OCI-LY7 (cell line): ENCODE data around the gene PIH1D2. TPM values are rescaled to one million over a fixed set of nuclear protein-coding genes. Genes with fewer than 3 reads are reported as not detected.
"Not testable (repeated sequence)": the region's sequence is repeated elsewhere in the genome, so short reads cannot be mapped to it uniquely, and the experiment has no call there.

Experiments used
- BruUV-seq: library from RNA; stranded (reverse); fragments of 400-500 nt; replicated peaks from 2 replicates; lab custom pipeline; 2021; lab: Mats Ljungman, UMichigan
- CTCF ChIA-PET: fragments of 300-600 bp; sonication (Branson Sonifier 250); formaldehyde crosslinking; loops from one replicate; lab custom pipeline; 2022; ENCODE audit warnings: antibody characterized with exemption; ENCODE audit not compliant: unreplicated experiment; lab: Charles Lee
- POLR2A ChIA-PET: fragments of 300-600 bp; sonication (Branson Sonifier 250); formaldehyde crosslinking; loops from one replicate; lab custom pipeline; 2022; ENCODE audit warnings: antibody characterized with exemption; lab: Charles Lee
- DNase-seq: peaks from one replicate; pipeline ENCODE4 v3.0.0-alpha.2; 2015; ENCODE audit warnings: low spot score
- H2AFZ ChIP-seq: fragments of 200-600 bp; sonication (generic), shearing (Covaris generic); 2 replicates; pipeline ENCODE4 v1.6.1; 2014; ENCODE audit warnings: mild to moderate bottlenecking, antibody characterized with exemption, low read length, moderate library complexity
- H3K27ac ChIP-seq: fragments of 200-600 bp; sonication (generic); 2 replicates; pipeline ENCODE4 v1.5.1; 2014; ENCODE audit warnings: mixed run types, low read depth, mild to moderate bottlenecking, moderate library complexity, low read length, inconsistent platforms; ENCODE audit not compliant: poor library complexity, severe bottlenecking
- H3K36me3 ChIP-seq: fragments of 200-600 bp; sonication (generic); 2 replicates; pipeline ENCODE4 v1.6.1; 2014; ENCODE audit warnings: mild to moderate bottlenecking, antibody characterized with exemption, low read length, moderate library complexity, mixed read lengths; ENCODE audit not compliant: insufficient read depth
- H3K4me1 ChIP-seq: fragments of 200-600 bp; sonication (generic); 2 replicates; pipeline ENCODE4 v1.5.1; 2014; ENCODE audit warnings: mild to moderate bottlenecking, low read length; ENCODE audit not compliant: insufficient read depth, poor library complexity, severe bottlenecking
- H3K4me2 ChIP-seq: fragments of 200-600 bp; sonication (generic); 2 replicates; pipeline ENCODE4 v1.6.1; 2014; ENCODE audit warnings: mild to moderate bottlenecking, low read length
- H3K4me3 ChIP-seq: fragments of 200-600 bp; sonication (generic); 2 replicates; pipeline ENCODE4 v1.5.1; 2014; ENCODE audit warnings: mild to moderate bottlenecking, low read depth, low read length; ENCODE audit not compliant: poor library complexity, severe bottlenecking
- H3K79me2 ChIP-seq: fragments of 200-600 bp; sonication (generic); 2 replicates; pipeline ENCODE4 v1.6.1; 2016; ENCODE audit warnings: low read depth, mild to moderate bottlenecking, low read length, moderate library complexity, mixed read lengths; ENCODE audit not compliant: insufficient read depth
- H3K9me2 ChIP-seq: fragments of 200-600 bp; sonication (generic); 2 replicates; pipeline ENCODE4 v1.6.1; 2016; ENCODE audit warnings: mild to moderate bottlenecking, low read length, mixed read lengths; ENCODE audit not compliant: insufficient read depth
- H3K9me3 ChIP-seq: fragments of 200-600 bp; sonication (generic); 2 replicates; pipeline ENCODE4 v1.6.1; 2014; ENCODE audit warnings: mild to moderate bottlenecking, mixed run types, low read length, mixed read lengths
- H4K20me1 ChIP-seq: fragments of 200-600 bp; sonication (generic); 2 replicates; pipeline ENCODE4 v1.6.1; 2014; ENCODE audit warnings: mild to moderate bottlenecking, antibody characterized with exemption, low read length, moderate library complexity, mixed read lengths; ENCODE audit not compliant: insufficient read depth
- EZH2phosphoT487 ChIP-seq: fragments of 200-600 bp; sonication (generic); IDR thresholded peaks from 2 replicates; pipeline ENCODE4 v1.6.1; 2018; ENCODE audit warnings: low read depth, borderline replicate concordance, mild to moderate bottlenecking, mixed run types, antibody characterized with exemption, low read length, moderate library complexity, mixed read lengths
- intact Hi-C: fragments of 100-400 bp; cut with micrococcal nuclease; formaldehyde crosslinking; loops from one replicate; pipeline ENCODE4 v1.10.0; 2022; ENCODE audit not compliant: unreplicated experiment
- total RNA-seq, 2 experiments: library from RNA; depleted of rRNA in 1 of 2; stranded (reverse); fragments of >200 nt in 1 of 2; shearing (Covaris generic) in 1 of 2; gene quantifications; 2 replicates each; pipeline ENCODE4 v1.2.3, GENCODE V29; 2014 to 2022
- TF ChIP-seq, protein P1 (sequence below): fragments of 200-600 bp; sonication (generic); conservative IDR thresholded peaks from 2 replicates; pipeline ENCODE4 v1.5.1; 2014; ENCODE audit warnings: mild to moderate bottlenecking, antibody characterized with exemption, low read length, moderate library complexity, mixed read lengths

The PIH1D2 gene
- total RNA-seq, 2 experiments from 2014 or later, result 1.3 to 2.6 TPM

DNA sequence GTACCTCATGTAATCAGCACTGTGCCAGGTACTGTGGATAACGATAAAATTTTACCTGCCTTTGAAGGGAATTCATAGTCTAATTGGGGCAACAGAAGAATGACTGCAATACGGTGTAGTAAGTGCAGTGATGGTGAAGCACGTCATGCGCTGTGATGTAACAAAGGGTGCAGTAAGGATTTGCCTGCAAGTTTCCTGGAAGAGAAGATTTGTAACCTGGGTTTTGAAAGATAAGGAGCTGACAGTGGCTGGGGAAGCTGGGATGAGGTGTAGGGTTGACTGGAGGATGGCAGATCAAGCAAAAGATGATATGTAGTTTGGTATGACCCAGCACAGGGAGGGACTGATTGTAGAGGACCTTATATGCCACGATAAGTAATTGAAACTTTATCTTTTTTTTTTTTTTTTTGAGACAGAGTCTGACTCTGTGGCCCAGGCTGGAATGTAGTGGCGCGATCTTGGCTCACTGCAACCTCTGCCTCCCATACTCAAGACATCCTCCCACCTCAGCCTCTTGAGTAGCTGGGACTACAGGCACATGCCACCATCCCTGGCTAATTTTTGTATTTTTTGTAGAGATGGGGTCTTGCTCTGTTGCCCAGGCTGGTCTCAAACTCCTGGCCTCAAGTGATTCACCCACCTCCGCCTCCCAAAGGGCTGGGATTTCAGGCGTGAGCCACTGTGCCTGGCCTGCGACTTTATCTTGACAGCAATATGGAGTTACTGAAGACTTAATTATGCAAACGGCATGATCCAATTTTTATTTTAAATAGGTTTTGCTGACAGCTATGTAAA is 24.1 kb upstream of the PIH1D2 start:
- no peaks in the 10 kb centered on the region for H3K4me1 ChIP-seq
- no TSS peak for BruUV-seq
- intact Hi-C loops, result no loop called here
- H3K27ac ChIP-seq, result no peak overlapping the region
- H4K20me1 ChIP-seq, result no peaks in the 10 kb centered on the region
- no peak overlapping the region for H2AFZ ChIP-seq
- no peak overlapping the region for H3K4me3 ChIP-seq
- no peaks in the 10 kb centered on the region for H3K79me2 ChIP-seq
- POLR2A ChIA-PET, result interaction anchor here (0.6 to 1.3 kb wide), 5 partner anchors 7 to 1115 kb away, joined by 3 to 7 read pairs (median 3); partner anchors contain the start of genes SDHD and TIMM8B
- no peak overlapping the region for H3K4me2 ChIP-seq
- CTCF ChIA-PET, result no interaction called here
- no peaks in the 10 kb centered on the region for H3K9me3 ChIP-seq
- DNase-seq, result no peak
- H3K9me2 ChIP-seq, result no peaks in the 10 kb centered on the region
- H3K36me3 ChIP-seq, result peaks cover 43% of the 10 kb centered on the region
- TF ChIP-seq, protein P1, sequence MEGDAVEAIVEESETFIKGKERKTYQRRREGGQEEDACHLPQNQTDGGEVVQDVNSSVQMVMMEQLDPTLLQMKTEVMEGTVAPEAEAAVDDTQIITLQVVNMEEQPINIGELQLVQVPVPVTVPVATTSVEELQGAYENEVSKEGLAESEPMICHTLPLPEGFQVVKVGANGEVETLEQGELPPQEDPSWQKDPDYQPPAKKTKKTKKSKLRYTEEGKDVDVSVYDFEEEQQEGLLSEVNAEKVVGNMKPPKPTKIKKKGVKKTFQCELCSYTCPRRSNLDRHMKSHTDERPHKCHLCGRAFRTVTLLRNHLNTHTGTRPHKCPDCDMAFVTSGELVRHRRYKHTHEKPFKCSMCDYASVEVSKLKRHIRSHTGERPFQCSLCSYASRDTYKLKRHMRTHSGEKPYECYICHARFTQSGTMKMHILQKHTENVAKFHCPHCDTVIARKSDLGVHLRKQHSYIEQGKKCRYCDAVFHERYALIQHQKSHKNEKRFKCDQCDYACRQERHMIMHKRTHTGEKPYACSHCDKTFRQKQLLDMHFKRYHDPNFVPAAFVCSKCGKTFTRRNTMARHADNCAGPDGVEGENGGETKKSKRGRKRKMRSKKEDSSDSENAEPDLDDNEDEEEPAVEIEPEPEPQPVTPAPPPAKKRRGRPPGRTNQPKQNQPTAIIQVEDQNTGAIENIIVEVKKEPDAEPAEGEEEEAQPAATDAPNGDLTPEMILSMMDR, result no peak
- no peak for TF ChIP-seq EZH2phosphoT487

DNA sequence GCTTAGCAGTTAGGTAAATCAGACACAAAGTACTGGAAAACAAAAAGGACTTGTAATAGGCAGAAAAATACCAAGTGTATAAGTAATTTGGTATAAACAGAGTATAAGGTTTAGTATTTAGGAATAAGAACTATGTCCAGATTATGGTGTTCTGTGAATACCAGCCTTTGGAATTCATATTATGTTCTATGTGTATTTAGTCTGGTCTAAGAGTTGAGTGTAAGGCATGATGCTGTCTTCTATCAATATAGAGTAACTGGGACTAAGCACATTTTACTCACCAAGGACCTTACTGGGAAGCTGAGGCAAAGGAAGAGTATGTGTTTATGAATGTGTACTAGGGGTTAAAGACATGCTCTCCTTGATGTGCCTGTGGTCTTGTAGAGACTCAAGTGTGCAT is 22.4 kb upstream of the PIH1D2 start:
- ChIA-PET CTCF (no interaction called here), POLR2A (interaction anchor here (1.0 to 1.6 kb wide), 4 partner anchors 8 to 9 kb away, joined by 3 to 6 read pairs (median 4); partner anchors contain the start of genes SDHD and TIMM8B)
- BruUV-seq, result no TSS peak
- Histone ChIP-seq H3K27ac (no peak overlapping the region), H3K4me1 (no peaks in the 10 kb centered on the region), H2AFZ (no peak overlapping the region), H3K9me2 (no peaks in the 10 kb centered on the region), H3K36me3 (peaks cover 61% of the 10 kb centered on the region), H3K79me2 (no peaks in the 10 kb centered on the region), H3K9me3 (no peaks in the 10 kb centered on the region), H4K20me1 (no peaks in the 10 kb centered on the region), H3K4me3 (no peak overlapping the region), H3K4me2 (no peak overlapping the region)
- DNase-seq, result no peak
- no peak for TF ChIP-seq EZH2phosphoT487
- TF ChIP-seq, protein P1, result no peak
- intact Hi-C loops, result no loop called here

DNA sequence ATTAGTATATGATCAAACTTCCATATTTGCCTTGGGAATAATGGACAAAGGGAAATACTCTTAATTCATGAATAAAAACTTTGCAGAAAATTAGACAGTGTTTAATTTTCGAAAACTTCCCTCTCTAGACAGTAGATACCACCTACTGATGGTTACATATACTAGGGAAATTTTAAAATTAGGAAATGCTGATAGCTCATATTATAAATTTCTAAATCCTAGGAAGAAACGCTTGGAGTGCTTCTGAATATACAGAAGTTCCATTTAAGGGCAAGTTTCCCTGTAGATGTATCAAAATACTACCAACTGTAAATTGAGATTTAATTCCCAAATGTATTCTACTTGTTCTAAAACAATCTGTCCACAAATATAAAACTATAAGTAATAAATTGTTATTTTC is 21.5 kb upstream of the PIH1D2 start:
- intact Hi-C loops, H3K9me3 ChIP-seq, H3K27ac ChIP-seq, H3K4me2 ChIP-seq, H3K79me2 ChIP-seq, H3K9me2 ChIP-seq, DNase-seq, H4K20me1 ChIP-seq, CTCF ChIA-PET, H3K4me1 ChIP-seq, H3K4me3 ChIP-seq, H2AFZ ChIP-seq: not testable (repeated sequence)
- H3K36me3 ChIP-seq, result peaks cover 70% of the 10 kb centered on the region
- TSS peak; percentile 55 for BruUV-seq
- POLR2A ChIA-PET, result interaction anchor here (0.6 to 1.6 kb wide), 5 partner anchors 8 to 21 kb away, joined by 3 to 4 read pairs (median 3); partner anchors contain the start of genes SDHD and TIMM8B
